Central memory CD8-positive, alpha-beta T cell (primary cell): ENCODE measurements around the gene ZFAND3.

Experiments used
- ATAC-seq: fragments of 150-1000 bp; cut with Tn5 transposase; replicated peaks from 2 replicates; pipeline ENCODE4 v1.10.0; 2022; ENCODE audit warnings: mild to moderate bottlenecking, moderate FRiP score, moderate number of reproducible peaks; ENCODE audit not compliant: poor library complexity, severe bottlenecking; ENCODE audit errors: extremely low read depth
- DNase-seq, 2 donors: peaks; one replicate each; pipeline ENCODE4 v3.0.0; 2021; ENCODE audit warnings: low spot score in 2 of 2
- H3K27ac Mint-ChIP-seq: one replicate; pipeline ENCODE4 v1.8.0; 2022; ENCODE audit warnings: low read depth, mild to moderate bottlenecking, moderate library complexity, mixed read lengths
- H3K27me3 Mint-ChIP-seq: one replicate; pipeline ENCODE4 v1.8.0; 2022; ENCODE audit warnings: mixed read lengths
- H3K36me3 Mint-ChIP-seq: one replicate; pipeline ENCODE4 v1.8.0; 2022; ENCODE audit warnings: mild to moderate bottlenecking, moderate library complexity, mixed read lengths; ENCODE audit not compliant: insufficient read depth
- H3K4me1 Mint-ChIP-seq: one replicate; pipeline ENCODE4 v1.8.0; 2022; ENCODE audit warnings: mixed read lengths
- H3K4me3 Mint-ChIP-seq: one replicate; pipeline ENCODE4 v1.8.0; 2022; ENCODE audit warnings: mild to moderate bottlenecking, moderate library complexity, mixed read lengths
- H3K9me3 Mint-ChIP-seq: one replicate; pipeline ENCODE4 v1.8.0; 2022; ENCODE audit warnings: mixed read lengths

Gene ZFAND3

DNA sequence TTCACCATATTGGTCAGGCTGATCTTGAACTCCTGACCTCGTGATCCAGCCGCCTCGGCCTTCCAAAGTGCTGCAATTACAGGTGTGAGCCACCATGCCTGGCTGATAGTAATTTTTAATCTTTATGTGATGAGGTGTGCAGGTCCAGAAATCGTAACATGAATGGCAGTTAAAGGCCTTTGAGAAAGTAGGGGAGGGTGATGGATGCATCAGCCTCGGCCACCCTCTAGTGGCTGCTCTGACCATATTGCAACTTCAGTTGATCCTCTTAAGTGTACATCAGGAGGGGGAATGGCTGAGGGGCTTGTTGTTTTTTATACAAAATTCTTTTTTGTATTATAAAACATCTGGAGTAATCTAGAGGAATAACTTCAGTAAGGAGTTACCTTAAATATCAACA lies 193.0 kb downstream of the ZFAND3 start:
- peak; percentile 28 for ATAC-seq
- Mint-ChIP-seq H3K4me3 (no peak overlapping the region), H3K27ac (no peak overlapping the region), H3K27me3 (no peaks in the 10 kb centered on the region), H3K36me3 (peaks cover 1% of the 10 kb centered on the region), H3K9me3 (no peaks in the 10 kb centered on the region), H3K4me1 (peaks cover 41% of the 10 kb centered on the region)
- no peak for DNase-seq

DNA sequence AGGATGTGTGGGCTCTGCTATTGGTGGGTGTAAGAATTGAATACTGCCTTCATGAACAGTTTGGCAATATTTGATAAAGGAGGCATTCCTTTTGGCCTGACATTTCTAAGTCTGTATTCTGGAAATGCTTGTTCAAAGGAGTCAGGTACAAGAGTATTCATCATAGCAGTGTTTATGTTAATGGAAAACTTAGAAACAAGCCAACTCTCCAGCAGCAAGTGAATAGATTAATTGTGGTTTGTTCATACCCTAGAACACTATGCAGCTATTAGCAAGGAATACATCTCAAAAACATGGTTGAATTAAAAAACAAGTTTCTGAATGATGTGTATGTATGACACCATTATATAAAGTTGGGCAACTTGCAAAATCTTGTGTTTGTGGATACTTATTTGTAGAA lies 195.8 kb downstream of the ZFAND3 start:
- no peaks in the 10 kb centered on the region for H3K27me3 Mint-ChIP-seq
- no peaks in the 10 kb centered on the region for H3K9me3 Mint-ChIP-seq
- peaks cover 36% of the 10 kb centered on the region for H3K4me1 Mint-ChIP-seq
- DNase-seq (no peak), ATAC-seq (no peak)
- no peaks in the 10 kb centered on the region for H3K36me3 Mint-ChIP-seq
- H3K27ac Mint-ChIP-seq: no peak overlapping the region
- no peak overlapping the region for H3K4me3 Mint-ChIP-seq

DNA sequence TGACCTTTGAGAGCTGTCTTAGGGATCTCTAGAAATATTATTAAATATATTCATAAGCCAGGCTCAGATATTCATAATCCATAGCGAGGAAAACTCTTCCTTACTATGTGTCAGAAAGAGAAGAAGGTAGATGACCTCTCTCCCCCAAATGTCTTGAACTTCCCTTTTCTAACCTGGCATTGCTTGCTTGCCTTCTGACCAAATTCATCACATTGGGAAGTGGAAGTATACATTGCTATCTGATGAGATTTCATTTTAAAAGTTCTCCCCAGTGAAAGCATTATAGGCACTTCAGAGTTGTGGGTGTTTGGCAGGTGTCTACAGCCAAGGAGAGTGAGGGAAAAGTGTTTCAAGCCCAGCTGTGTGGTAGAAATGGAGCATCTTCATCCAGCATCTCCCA lies 197.3 kb downstream of the ZFAND3 start:
- Mint-ChIP-seq H3K9me3 (no peaks in the 10 kb centered on the region), H3K27ac (no peak overlapping the region), H3K27me3 (no peaks in the 10 kb centered on the region), H3K4me3 (no peak overlapping the region), H3K4me1 (peaks cover 51% of the 10 kb centered on the region), H3K36me3 (no peaks in the 10 kb centered on the region)
- ATAC-seq (no peak), DNase-seq (no peak)

DNA sequence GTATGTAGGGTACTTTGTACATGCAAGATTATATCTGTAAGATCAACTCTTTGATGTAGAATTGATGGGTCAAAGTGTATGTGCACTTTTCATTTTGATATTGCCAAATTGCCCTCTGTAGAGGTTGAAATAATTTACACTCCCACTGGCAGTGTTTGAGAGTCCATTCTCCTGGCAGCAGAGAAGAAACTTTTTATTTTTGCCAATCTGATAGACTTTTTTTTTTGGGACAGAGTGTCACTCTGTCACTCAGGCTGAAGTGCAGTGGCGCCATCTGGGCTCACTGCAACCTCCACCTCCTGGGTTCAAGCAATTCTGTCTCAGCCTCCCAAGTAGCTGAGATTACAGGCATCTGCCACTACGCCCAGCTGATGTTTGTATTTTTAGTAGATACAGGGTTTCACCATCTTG lies 199.2 kb downstream of the ZFAND3 start:
- H3K27ac Mint-ChIP-seq: no peak overlapping the region
- no peaks in the 10 kb centered on the region for H3K9me3 Mint-ChIP-seq
- H3K27me3 Mint-ChIP-seq: no peaks in the 10 kb centered on the region
- H3K4me1 Mint-ChIP-seq: peaks cover 47% of the 10 kb centered on the region
- DNase-seq (no peak), ATAC-seq (no peak)
- H3K4me3 Mint-ChIP-seq: no peak overlapping the region
- H3K36me3 Mint-ChIP-seq: no peaks in the 10 kb centered on the region

DNA sequence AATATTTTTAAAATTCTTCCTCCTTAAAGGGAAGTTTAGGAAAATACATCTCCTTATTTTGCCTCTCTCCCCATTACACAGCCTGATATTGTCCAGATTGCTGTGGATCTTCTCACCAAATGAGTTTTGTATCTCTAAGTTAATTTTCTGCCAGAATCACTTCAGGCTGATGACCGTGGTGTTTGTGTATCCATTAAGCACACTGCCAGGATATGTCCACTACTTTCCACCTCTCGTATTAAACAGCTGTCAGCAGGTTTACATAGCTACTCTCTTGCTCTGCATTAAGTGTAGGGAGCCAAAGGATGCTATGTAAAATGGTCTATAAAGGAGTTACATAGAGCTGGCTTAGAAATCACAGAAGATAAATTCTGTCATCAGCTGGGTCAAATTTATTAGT lies 201.1 kb downstream of the ZFAND3 start:
- H3K9me3 Mint-ChIP-seq: no peaks in the 10 kb centered on the region
- H3K27ac Mint-ChIP-seq: no peak overlapping the region

DNA sequence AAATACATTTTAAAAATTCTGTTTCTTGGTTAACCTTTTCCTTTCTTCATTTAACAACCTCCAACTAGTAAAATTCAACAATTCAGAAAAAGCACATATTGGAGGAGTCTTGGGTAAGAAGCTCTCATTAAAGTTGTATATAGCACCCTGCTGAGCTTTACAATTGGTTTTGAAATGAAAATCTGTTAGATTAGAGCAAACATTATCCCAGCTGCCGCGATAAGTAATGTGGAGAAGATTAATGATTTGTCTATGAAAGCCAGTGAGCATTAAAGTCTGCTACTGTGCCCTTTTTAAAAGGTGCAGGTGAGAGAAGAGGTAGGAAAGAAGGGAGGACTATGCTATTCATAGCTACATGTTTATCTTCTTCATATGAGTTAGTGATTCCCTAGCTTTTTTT lies 201.5 kb downstream of the ZFAND3 start:
- DNase-seq (no peak), ATAC-seq (no peak)
- no peak overlapping the region for H3K27ac Mint-ChIP-seq
- no peaks in the 10 kb centered on the region for H3K27me3 Mint-ChIP-seq
- H3K9me3 Mint-ChIP-seq: no peaks in the 10 kb centered on the region
- no peak overlapping the region for H3K4me3 Mint-ChIP-seq
- peaks cover 42% of the 10 kb centered on the region for H3K4me1 Mint-ChIP-seq
- H3K36me3 Mint-ChIP-seq: no peaks in the 10 kb centered on the region

More for the DNA sequence above, 201.1 kb downstream of the ZFAND3 start:
- Mint-ChIP-seq H3K36me3 (no peaks in the 10 kb centered on the region), H3K4me1 (peaks cover 38% of the 10 kb centered on the region), H3K4me3 (no peak overlapping the region), H3K27me3 (no peaks in the 10 kb centered on the region)
- no peak for ATAC-seq
- DNase-seq: no peak

DNA sequence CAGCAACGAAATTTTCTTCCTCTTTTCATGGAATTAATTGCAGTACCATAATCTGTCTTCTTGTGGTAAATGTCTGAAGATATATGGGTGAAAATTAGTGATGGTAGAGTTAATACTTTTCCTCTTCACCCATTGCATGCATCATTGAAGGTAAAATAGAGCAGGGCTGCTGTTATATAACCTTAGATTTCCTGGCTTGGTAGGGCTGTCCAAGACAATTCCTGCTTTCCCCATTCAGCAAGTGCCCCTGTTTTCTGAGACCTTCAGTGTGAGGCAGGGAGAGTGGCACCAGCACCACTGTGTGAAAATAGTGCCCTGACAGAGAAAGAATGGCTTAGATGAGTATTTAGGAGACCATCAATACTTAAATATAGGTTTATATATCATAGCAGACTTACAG lies 202.0 kb downstream of the ZFAND3 start:
- no peak for DNase-seq
- no peak overlapping the region for H3K4me3 Mint-ChIP-seq
- H3K36me3 Mint-ChIP-seq: no peaks in the 10 kb centered on the region
- peaks cover 42% of the 10 kb centered on the region for H3K4me1 Mint-ChIP-seq
- ATAC-seq: no peak
- H3K9me3 Mint-ChIP-seq: no peaks in the 10 kb centered on the region
- H3K27me3 Mint-ChIP-seq: no peaks in the 10 kb centered on the region
- H3K27ac Mint-ChIP-seq: no peak overlapping the region

DNA sequence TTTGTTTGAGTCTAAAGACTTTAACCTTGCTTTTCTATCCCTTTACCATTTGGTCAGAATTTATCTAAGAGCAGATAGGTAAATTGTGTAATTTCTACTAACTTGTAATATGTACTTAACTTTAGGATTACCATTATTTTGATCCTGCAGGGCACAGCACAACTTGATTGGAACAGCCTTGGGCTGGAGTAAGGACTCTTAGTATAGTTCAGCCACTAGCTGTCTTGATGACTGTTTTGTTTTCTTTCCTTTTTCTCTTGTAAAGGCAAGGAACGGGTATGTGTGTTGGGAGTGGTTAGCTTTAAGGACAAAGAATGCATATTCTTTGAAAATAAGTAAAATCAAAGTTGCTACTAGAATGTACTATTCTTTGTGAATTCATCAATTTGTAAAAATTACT lies 203.2 kb downstream of the ZFAND3 start:
- Mint-ChIP-seq H3K36me3 (no peaks in the 10 kb centered on the region), H3K27ac (no peak overlapping the region), H3K4me3 (no peak overlapping the region), H3K27me3 (no peaks in the 10 kb centered on the region), H3K9me3 (no peaks in the 10 kb centered on the region), H3K4me1 (peaks cover 46% of the 10 kb centered on the region)
- ATAC-seq: no peak
- no peak for DNase-seq

DNA sequence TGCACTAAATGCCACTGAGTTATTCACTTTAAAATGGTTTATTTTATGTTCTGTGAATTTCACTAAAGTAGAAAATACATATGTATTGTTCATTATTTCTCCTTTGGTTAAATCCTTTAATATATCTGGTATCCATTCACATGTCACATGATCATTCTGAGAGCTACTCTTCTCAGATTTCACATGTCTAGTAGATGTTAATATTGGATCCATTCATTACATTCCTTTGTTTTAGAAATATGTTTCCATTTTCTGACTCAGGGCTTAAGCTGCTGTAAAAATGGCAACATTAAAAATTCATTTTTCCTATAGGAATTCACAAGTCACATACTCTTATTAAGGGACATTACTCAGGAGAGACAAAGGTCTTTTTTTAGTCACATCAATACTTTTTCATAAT lies 205.4 kb downstream of the ZFAND3 start:
- H3K27ac Mint-ChIP-seq: no peak overlapping the region
- no peaks in the 10 kb centered on the region for H3K9me3 Mint-ChIP-seq
- H3K4me3 Mint-ChIP-seq: no peak overlapping the region
- H3K27me3 Mint-ChIP-seq: no peaks in the 10 kb centered on the region
- DNase-seq (no peak), ATAC-seq (no peak)
- no peaks in the 10 kb centered on the region for H3K36me3 Mint-ChIP-seq
- H3K4me1 Mint-ChIP-seq: peaks cover 58% of the 10 kb centered on the region

DNA sequence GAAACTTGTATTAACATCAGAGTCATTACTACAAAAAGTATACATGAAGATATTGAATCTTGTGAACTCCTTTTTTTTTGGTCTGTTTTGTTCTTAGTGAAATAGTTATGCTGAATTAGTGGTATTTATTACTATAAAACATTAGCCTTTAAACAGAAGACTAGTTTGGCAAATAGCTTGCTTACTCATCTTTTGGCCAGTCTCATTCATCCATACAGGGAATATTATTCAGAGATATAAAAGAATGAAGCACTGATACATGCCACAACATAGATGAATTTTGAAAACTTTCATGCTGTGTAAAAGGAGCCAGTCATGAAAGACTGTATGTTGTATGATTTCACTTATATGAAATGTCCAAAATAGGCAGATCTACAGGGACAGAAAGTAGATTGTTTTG lies 205.9 kb downstream of the ZFAND3 start:
- no peaks in the 10 kb centered on the region for H3K9me3 Mint-ChIP-seq
- peaks cover 62% of the 10 kb centered on the region for H3K4me1 Mint-ChIP-seq
- no peak for ATAC-seq
- DNase-seq: no peak
- no peak overlapping the region for H3K27ac Mint-ChIP-seq
- H3K4me3 Mint-ChIP-seq: no peak overlapping the region
- peaks cover 3% of the 10 kb centered on the region for H3K36me3 Mint-ChIP-seq
- H3K27me3 Mint-ChIP-seq: no peaks in the 10 kb centered on the region

DNA sequence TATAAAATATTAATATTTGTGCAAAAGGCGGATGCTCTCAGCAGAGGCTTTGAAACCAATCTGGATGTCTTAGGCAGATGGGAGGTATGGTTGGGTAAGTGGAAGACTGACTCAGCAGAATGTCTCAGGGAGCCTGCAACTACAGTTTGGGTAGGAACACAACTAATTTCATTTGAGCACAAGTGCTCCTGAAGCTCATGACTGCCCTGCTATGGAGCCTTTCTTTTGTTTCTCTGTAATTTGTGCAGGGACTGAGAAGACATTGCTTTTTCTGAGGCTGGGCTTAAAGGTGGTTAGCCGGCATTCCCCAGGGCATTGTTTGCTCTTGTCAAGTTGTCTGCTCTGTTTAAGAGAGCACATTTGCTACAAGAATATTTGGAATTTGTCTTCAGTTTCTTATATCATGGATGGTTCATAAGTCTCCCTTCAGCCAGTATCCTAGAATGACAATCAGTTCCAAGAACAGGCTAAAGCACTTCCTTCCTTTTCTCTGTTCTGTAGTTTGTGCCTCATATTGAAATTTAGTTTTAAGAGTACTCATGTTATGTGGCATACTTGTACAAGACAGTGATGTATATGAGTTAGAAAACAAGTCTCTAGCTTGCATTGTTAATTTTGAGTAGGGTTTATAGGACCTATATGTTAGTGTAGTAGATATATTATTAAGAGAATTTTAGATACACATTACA lies 208.3 kb downstream of the ZFAND3 start:
- H3K4me3 Mint-ChIP-seq: no peak overlapping the region
- no peak for ATAC-seq
- H3K36me3 Mint-ChIP-seq: peaks cover 7% of the 10 kb centered on the region
- H3K4me1 Mint-ChIP-seq: peaks cover 69% of the 10 kb centered on the region
- no peaks in the 10 kb centered on the region for H3K27me3 Mint-ChIP-seq
- no peaks in the 10 kb centered on the region for H3K9me3 Mint-ChIP-seq
- DNase-seq: no peak
- H3K27ac Mint-ChIP-seq: no peak overlapping the region

DNA sequence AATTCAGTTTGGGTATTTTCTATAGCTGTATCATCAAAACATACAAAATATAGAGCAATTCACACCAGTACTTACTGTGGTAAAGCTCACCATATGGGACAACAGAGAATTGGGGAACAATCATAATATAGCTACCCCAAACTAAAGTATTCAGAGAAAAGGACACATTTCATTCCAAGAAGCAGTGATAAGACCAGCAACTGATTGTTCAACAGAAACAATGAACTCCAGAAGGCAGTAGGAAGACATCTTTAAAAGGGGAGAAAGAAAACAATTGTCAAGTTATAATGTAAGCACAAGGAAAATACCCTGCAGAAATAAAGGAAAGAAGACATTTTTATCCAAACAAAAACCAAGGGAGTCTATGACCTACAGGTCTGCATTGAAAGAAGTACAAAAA lies 210.9 kb downstream of the ZFAND3 start:
- Mint-ChIP-seq H3K9me3 (no peaks in the 10 kb centered on the region), H3K27ac (peak overlapping the region; percentile 6), H3K36me3 (peaks cover 7% of the 10 kb centered on the region), H3K4me3 (no peak overlapping the region), H3K4me1 (peaks cover 87% of the 10 kb centered on the region), H3K27me3 (no peaks in the 10 kb centered on the region)
- ATAC-seq (no peak), DNase-seq (no peak)

DNA sequence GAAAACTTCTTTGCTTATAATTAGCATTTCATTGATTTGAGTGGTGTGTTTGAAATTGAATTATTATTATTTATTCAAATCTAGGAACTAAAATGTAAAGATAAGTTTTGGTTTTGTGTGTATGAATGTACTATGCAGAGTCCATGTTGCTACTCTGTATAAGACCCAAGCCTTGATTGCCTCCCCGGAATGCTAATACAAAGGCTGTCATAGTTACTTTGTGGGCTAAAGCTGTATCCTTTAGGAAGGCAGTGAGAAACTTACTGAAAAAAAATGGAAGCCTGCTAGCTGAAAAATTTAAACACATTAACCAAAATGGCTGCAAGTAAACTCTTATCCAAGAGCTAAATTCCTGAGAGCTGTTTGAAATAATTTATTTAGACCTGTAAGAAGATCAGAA lies 213.3 kb downstream of the ZFAND3 start:
- Mint-ChIP-seq H3K4me1 (peaks cover 82% of the 10 kb centered on the region), H3K36me3 (peaks cover 7% of the 10 kb centered on the region), H3K27me3 (no peaks in the 10 kb centered on the region), H3K27ac (no peak overlapping the region), H3K4me3 (no peak overlapping the region), H3K9me3 (no peaks in the 10 kb centered on the region)
- no peak for DNase-seq
- ATAC-seq: no peak
